HG03469 (cell line): ENCODE results near the gene LRRC8D.
"Not testable (repeated sequence)": the region's sequence is repeated elsewhere in the genome, so short reads cannot be mapped to it uniquely, and the experiment has no call there.

ENCODE experiments used
- ATAC-seq: cut with Tn5 transposase; IDR thresholded peaks from one replicate; pipeline ENCODE4 v1.9.1; 2021; ENCODE audit warnings: mild to moderate bottlenecking, moderate library complexity, moderate number of reproducible peaks; ENCODE audit not compliant: unreplicated experiment

The LRRC8D gene

DNA sequence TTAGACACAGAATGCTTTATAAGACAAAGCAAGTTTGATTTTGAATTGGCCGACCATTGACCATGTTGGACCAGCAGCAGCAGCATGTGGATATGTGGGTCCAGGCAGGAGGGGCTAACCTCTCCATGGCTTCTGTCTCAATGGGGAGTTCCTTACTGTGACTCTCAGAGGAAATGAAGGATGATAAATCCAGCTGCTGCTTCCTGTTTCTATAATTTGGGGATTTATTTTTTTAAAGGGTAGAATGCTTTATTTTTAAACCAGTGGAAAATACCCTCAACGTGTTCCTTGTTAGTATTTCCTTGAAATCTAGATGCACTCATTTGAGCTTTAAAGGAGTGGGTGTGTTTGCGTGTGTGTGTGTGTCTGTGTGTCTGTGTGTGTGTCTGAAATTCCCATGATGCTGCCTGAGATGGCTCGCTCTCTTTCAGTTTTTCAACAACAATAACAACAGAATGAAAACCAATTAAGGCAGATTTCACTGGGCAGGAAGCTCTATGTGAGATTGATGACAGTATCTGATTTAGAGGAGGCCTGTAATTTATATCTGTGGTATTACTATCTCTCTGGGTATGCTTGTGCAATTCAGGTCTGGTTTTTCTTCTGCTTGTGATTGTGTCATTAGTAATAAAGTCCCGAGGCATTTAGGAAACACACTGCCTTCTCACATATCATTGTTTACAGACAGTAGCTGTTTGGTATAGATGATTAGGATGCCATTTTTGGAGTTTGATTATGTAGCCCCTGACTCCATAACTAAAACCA, 88.0 kb downstream of the LRRC8D start:
- ATAC-seq = no peak

DNA sequence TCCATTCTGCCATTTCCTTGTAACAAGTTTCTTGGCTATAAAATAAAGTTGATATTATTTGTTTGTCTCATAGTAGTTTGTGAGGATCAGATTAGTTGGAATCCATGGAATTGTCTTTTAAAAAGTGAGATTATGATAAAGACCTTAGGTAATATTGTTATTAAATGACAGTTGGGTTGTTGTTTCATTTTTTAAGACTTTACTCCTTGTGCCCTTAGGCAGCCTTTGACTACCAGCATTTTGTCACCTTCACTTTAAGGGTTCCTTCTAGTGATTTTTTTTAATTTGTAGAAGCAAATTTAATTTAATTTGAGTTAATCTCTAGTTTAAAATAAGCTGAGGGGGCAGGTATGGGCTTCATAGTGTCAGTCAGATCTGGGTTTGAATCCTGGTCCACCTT, 89.4 kb downstream of the LRRC8D start:
- no peak for ATAC-seq

DNA sequence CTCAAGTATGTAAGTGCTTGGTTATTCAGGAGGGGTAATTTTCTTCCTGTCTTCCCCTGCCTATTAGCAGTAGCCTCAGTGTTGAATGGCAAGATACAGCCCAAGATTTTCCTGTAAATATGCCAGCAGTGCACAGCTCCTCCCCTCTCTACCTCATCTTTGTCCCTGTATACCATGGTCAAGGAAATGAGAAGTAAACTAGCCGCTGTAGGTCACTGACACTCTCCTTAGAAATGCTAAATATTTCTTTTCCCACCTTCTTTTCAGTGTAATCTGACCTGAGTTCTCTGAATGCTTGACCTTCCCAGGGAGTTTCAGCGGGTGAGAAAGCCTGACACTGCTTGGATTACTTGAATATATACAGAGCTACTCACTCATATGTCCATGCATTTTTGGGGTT, 89.9 kb downstream of the LRRC8D start:
- ATAC-seq = no peak

DNA sequence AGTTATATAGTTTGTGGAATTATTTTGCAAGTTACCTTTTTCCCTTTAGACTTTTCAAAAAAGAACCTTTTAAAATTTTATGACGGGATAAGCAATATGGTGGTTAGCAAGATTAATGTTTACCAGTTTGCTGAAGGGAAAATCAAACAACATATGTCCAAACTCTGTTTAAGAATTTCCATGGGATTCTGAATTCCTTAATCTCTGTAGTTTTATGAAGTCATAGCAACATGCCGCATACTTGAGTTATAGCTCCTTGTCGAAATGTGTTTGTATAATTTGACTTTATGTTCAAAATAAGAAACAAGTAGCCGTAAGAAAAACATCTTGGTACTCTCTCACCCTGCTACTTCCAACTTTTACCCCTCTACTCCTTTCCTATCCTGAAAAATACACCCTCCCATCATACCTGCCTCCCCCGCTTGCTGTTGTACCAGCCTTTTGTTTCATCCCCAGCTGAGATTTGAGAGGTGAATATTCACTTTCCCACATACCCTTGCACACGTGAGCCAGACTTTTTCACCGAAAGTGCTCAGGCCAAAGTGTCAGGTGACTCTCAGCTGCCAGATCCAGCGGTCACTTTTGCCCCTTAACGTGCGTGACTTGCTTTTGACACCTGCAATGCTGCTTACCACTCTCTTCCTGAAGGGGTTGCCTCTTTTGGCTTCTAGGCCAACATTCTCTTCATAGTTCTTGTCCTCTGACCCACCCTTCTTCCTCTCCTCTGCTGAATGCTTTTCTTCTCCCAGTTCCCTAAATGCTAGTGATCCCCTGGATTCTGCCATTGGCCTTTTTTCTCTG, 90.6 kb downstream of the LRRC8D start:
- no peak for ATAC-seq

DNA sequence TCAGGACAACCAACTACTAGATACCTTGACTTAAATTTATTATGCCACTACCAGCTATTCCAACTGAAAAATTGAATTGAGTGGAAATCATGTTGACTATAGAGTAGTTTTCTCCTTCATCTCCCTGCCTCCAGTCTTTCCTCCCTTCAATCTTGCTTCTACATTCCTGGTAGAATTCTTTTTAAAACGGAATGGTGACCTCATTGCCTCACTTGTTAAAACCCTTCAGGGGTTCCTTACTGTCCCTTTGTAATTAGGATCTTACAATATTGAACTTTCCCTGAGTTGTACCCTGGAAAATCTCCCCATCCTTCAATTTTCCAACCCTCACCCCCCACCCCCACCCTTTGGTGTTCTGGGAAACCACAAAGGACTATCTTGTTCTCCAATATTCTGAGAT, 91.2 kb downstream of the LRRC8D start:
- no peak for ATAC-seq

DNA sequence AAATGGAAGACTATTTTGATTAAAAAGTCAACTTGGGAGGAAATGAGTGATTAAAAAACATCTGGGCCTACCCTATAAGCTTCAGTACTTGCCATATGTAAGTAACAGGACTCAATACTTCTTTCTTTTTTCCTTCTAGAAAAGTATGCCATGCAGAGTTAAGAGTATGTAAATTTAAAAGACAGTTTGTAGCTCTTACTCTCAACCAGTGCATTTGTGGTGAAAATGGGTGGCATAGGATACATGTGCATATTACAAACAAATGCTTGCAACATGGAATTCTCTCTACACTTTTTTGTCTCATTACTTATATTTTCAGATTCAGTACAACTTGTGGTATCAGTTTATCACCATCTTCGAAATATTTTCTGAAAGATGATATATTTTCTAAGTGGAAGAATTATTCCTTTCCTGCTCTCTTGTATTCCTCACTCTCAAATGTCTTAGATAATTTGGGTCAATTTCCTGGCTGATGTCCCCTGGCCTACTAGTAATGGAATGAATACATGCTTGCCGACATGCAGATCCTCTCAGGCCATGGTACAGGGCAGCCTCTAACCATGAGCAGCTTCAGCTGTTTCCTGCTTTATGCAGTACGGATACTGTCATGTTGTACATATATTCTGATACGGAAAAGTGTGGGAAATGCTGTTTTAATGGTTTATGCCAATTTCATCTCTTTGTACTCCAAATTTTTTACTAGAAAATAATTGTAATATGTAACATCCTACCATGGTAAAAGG, 92.7 kb downstream of the LRRC8D start:
- no peak for ATAC-seq

DNA sequence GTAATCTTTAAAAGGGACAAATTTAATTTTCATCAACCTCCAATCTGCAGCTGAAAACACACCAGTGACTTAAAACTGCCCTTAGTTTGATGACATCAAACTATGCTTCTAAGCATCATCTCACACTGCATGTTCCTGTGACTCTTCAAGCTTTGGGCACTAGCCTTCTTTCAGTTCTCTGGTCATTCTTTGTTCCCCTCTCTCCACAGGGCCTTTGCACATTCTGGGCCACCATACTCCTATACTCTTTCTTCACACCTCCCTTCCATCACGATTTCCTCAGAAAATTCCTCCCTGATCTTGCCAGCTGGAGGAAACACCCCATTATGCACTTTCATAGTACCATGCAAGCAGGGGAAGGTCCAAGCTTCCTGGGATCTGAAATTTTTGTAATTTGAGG, 96.5 kb downstream of the LRRC8D start:
- no peak for ATAC-seq

DNA sequence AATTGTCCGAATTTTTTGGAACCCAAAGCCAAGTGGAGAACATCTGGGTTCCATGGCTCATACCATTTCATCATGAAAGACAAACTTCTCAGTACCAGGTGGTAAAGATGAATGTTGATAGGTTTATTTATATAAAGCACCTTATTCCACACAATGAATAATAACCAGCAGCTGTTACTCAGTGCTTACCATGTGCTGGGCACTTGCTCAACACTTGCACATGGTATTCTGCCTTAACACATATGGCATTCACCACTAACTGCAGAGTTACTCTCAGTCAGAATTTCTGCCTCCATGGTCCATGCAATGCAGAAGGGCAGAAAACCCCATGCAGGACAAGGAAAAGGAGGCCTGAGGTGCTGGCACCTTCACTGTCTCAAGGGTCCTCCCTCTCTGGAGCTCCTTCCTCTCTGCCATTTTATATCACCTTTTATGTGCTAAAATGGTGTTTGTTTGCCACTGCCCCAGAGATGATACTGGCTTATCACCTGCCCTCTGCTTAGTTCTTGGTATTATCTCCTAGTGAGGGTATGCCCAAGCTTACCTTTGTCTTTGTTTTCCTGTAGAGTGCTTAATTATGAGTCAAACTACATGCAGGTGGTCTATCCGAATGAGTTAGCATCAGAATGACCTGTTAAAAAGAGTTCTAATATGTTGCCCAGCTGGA, 97.4 kb downstream of the LRRC8D start:
- no peak for ATAC-seq

DNA sequence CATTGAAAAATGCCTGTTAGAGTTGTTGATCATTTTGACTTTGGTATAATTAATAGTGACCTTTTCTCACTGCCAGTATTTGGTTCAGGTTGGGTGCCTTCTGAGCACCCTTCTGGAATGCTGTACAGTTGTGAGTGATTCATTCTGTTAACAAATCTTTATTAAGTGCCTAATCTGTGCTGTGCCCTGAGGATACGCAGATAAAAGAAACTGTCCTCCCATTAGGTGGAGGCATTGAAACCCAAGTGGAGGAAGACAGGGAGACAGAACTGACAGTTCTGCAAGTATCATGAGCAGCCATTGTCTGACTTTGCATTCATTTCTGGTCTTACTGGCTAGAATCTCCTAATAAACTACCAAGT, 97.9 kb downstream of the LRRC8D start:
- ATAC-seq = no peak

DNA sequence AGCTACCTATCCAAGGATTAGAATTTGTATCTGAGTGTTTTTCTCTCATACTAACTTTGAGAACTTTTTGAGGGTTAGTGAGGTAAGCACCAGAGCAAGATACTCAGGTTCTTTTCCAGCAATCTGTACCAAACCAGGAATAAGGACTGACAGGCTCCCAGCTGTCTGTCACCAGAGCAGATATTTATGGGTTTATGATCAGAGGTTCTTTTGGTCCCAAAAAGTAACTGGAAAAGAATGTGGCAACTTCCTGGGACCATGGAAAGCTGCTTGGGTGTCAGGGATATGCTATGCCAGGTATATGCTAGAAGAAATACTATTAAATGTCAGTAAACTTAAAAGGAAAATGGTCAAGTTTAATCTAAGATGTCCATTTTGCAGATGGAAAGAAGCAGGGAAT, 98.3 kb downstream of the LRRC8D start:
- ATAC-seq = no peak

DNA sequence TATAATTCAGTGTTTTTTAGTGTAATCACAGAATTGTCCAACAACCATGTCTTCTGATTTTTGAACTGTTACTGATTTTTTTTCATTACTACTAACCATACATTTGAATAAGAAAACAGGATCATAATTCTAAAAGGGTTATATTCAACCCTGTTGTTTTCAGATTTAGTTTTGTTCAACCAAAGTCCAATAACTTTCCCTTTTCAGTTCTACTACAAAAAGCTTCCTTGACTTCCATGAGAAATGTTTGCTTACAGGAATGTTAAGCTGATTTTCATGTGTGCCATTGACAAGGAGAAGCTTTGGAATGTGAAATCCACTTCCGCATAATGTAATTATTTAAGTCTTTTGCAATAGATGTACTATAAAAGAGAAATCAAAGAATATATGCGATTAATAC, 102.1 kb downstream of the LRRC8D start:
- ATAC-seq = no peak

DNA sequence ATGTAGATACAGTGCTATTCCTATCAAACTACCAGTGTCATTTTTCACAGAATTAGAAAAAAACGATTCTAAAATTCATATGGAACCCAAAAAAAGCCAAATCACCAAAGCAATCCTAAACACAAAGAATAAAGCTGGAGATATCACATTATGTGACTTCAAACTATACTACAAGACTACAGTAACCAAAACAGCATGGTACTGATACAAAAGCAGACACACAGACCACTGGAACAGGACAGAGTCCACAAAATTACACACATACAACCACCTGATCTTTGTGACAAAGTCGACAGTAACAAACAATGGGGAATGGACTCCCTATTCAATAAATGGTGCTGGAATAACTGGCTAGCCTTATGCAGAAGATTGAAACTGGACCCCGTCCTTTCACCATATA, 102.7 kb downstream of the LRRC8D start:
- no peak for ATAC-seq

DNA sequence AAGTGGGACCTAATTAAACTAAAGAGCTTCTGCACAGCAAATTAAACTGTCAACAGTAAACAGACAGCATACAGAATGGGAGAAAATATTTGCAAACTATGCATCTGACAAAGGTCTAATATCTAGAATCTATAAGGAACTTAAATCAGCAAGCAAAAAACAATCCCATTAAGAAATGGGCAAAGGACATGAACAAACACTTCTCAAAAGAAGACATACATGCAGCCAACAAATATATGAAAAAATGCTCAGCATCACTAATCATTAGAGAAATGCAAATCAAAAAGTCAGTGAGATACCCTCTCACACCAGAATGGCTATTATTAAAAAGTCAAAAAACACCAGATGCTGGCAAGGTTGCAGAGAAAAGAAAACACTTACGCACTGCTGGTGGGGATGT, 103.2 kb downstream of the LRRC8D start:
- not testable (repeated sequence) for ATAC-seq

DNA sequence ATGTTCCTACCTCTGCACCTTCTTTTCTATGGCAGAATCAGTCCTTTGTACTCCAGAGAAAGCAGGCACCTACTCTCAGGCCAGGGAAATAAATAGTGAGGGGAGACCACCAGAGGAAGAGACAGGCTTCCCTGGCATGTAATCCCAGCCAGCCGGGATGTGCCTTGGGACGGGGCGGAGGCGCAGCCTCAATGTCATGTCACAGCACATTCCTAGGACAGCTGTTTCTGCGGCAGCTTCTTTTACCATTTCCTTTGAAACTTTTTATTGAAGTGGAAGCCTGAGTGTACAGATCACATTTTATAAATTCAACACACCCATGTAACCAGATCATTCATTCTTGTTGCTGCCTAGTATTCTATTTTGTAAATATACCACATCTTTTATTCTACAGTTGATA, 106.2 kb downstream of the LRRC8D start:
- ATAC-seq = no peak

DNA sequence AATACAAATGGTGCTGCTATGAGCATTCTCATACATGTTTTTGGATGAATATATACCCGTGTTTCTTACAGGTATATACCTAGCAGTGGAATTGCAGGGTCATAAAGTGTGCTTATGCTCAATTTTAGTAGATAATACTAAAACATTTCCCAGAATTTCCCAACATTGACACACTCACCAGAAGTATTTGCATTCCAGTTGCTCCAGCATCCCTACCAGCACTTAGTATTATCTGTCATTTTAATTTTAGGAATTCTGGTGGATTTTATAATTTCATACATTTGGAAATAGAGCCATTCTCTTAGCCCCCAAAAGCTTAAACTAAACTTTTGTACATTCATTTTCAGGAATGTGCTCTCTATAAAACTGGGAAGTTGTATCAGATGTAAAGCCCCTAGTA, 106.6 kb downstream of the LRRC8D start:
- no peak for ATAC-seq

DNA sequence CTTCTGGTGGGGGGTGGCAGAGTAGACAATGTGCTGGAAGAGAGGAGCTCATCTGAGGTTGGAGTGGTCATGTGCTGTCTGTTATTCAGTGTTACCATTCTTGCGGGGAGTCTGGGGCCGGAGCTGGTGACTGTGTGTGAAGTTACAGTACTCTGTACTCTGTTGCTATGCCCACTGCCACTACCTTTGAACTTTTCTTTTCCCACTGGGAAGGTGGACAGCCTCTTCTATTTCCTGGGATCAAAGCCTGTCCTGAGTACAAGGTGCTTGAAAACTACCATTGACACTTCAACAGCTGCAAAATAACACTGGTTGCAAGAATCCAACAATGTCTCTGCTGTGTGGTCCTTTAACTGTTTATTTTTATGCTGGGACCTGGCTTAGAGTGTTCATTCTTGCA, 107.7 kb downstream of the LRRC8D start:
- no peak for ATAC-seq

DNA sequence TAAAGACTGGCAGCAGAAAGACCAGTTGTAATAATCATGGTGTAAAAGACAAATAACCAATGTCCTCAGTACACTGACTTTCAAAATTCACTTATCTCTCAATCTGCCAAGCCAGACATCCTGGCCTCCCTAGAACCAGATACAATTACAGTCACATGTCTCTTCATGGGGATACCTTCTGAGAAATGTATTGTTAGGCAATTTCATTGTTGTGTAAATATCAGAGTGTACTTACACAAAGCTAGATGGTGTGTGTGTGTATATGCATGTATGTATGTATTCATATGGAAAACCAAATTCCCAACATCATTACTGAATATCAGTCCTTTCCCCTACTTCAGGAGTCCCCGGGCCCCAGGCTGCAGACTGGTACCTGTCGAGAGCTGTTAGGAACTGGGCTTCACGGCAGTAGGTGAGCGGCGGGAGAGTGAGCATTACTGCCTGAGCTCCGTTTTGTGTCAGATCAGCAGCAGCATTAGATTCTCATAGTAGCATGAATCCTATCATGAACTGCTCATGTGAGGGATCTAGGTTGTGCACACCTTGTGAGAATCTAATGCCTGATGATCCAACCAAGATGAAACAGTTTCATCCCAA, 108.7 kb downstream of the LRRC8D start:
- no peak for ATAC-seq

DNA sequence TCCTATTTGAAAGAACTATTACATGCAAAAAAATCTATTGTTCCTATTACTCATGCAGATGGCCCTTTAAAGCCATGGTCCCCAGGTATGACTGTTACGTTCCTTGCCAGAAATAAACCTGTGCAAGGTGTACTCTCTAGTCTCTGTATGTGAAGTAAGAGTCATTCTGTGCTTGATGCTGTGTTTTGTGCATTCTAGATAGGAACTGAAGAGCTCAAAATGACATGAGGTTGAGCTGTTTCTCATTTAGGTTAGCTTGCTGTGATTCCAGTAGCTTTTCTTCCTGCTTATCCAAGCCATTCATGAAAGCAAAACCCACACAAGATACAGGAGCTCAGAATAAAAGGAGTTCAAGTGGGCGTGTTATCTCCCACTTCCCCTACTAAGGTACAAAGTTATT, 109.7 kb downstream of the LRRC8D start:
- no peak for ATAC-seq

DNA sequence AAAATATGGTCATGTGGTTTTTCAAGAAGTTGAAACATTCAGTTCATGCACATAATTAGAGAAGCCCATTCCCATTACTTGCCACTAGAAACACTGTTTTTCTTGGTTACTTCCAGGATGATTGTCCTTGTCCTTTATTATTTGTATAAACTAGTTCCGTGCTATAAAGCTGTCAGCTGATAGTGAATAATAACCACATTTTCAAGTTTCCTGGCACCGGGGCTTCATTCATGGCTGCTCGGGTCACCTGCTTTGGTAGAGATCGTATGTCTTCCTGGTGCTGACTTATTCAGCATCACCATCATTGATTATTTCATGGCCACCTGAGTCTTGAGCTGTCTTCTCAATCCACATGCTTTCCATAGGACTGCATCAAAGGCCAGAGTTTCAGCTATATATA, 111.1 kb downstream of the LRRC8D start:
- no peak for ATAC-seq

DNA sequence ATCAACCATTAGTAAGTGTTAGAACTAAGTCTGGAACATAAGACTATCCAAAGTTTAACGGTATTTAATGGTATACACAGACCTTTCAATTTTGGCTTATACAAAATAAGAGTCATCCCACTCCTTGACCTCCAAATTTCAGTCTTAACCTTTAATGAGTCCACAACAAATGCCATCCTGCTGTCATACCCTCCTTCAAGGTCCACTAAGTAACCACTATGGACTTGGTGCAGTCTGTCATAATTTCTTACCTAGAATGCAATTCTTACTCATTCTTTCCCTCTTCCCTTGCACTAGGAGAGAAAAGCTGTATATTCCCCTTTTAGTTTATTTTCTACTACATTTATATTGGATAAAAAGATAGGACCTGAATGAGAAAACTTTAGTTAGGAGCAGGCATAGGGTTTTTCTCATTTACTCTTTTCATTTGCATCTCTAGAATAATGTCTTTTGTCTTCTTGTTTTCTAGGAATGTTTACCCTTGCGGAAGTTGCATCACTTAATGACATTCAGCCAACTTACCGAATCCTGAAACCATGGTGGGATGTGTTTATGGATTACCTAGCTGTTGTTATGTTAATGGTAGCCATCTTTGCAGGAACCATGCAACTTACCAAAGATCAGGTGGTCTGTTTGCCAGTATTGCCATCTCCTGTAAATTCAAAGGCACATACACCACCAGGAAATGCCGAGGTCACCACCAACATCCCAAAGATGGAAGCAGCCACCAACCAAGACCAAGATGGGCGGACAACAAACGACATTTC, 111.9 kb downstream of the LRRC8D start:
- no peak for ATAC-seq
